ENCODE data around the gene SMC1B.
"Not testable (repeated sequence)": the region's sequence is repeated elsewhere in the genome, so short reads cannot be mapped to it uniquely, and the experiment has no call there.

The SMC1B gene

GRCh38 chr22:45344334-45344733 is 69.1 kb downstream of the SMC1B start:
- no peak for DNase-seq

DNA sequence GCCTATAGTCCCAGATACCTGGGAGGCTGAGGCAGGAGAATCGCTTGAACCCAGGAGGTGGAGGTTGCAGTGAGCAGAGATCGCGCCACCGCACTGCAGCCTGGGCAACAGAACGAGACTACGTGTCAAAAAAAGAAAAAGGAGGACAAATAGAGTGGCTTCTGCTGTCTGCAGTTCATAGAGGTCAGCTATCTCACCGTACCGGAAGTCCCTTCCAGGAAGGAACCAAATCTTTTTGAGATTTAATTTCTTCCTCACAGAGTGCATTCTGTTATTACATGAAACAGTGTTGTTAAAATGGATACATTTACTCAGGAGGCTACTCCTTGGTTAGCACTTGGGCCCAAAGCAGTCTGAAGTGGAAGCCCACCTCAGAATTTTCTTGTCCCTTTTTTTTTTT is 70.3 kb downstream of the SMC1B start:
- DNase-seq: no peak

- no peak for DNase-seq
Measured at GRCh38 chr22:45341498-45341897, 71.9 kb downstream of the SMC1B start.

DNA sequence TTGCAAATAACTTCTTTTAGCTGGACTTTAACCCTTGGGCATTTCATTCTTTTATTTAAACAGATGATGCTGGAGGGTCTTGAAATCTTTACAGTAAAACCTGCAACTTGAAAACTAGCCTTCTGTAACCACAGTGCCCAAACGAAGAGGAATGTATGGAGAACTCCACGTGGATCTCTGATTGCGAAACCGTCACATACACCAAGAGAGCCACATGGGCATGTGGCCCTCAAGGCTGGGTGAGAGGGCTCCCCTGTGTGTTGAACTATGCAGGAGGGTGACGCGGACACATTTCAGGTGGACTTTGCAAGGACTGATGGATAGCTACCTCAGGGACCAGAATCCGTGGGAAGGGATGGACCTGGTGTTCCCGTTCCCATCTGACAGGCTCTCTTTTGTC is 73.1 kb downstream of the SMC1B start:
- DNase-seq: no peak

GRCh38 chr22:45338795-45339194 is 74.6 kb downstream of the SMC1B start:
- DNase-seq: no peak

DNA sequence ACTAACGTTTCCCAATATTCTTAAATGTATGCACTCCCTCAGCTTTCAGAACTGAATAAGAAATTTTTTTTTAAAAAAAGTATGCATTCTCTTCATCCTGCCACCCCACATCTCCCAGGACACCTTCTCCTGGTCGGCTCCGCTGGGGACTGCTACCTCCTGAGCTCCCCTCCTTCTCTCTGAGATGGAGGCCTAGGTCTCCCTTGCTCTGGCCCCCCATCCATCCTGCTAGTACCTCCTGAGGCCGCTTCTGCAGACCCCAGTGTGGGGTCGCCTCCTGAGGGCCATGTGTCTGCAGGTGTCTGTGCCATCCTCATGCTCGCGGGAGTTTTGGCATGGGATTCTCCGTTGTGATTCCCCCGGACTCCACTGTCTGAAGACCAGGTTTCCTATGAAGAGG is 75.9 kb downstream of the SMC1B start:
- no peak for DNase-seq

- no peak for DNase-seq
Measured at GRCh38 chr22:45336971-45337431, 76.4 kb downstream of the SMC1B start.

- DNase-seq: no peak
Measured at GRCh38 chr22:45335854-45336522, 77.4 kb downstream of the SMC1B start.

DNA sequence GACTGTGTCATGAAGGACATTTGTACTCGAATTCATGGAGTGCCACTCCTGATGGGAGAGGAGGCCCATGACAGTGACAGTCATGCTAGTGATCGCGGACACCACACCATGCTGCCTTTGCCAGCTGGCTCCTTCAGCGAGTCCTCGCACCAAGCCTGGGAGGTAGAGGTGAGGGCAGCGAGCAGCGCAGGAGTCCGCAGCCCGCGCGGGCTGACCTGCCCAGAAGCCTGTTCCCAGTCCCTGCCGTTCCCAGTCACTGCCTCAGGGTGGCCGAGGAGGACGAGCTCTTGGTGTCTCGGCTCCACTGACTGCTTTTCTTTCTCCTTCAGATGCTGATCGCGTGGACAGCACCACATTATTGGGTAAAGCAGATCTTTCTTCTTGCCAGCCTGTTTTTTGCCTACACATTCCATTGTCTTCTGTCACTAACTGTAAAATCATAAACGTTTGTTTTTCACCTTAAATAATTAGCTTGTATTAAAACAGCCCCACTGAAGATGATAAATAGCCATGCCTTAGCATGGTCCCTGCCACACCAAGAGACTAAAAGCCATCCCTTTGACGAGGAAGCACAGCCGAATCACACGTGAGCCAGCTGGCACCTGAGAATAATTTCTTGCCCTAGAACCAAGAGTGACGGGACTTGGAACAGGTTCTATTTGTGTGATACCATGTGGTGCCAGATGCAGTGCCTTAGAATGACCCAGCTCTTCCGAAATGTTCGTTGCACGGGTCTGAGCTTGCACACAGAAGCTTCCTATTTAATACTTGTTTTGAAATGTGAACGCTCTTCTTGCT is 78.2 kb downstream of the SMC1B start:
- no peak for DNase-seq

GRCh38 chr22:45334528-45334927 is 78.9 kb downstream of the SMC1B start:
- no peak for DNase-seq

DNA sequence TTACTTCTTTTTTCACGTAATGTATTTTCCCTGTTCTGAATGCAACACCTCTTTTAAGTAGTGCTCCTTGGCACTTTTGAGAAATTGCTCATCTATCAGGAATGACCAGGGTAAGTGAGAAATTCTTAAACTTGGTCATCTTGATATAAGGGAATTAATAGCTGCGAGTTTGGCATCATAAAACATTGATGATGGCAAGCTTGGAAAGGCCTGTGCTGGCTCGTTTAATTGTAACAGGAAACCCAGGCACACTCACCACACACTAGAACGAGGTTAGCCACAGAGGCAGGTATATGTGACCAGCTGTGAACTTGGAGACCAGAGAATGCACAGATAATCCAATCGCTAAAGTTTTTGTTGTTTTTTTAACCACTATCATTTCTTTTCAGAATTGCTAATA is 79.3 kb downstream of the SMC1B start:
- DNase-seq: no peak

DNA sequence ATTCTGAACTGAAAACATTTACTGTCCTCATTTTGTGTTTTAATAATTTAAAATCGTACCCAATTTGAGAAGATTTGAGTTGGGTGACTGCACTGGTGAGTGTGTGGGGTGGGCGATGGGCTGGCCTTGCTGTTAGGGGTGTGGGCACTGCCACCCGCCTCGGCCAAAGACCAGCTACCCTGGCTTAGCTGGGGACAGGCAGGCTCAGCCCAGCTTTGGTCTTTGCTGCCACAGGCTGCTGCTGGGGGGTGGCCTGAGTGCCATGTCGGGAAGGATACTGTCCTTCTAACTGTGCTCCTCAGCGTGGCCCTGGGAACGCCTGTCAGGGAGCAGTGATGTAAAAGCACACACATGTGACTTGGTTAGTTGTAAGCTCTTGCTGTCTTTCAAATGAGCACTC is 81.4 kb downstream of the SMC1B start:
- DNase-seq: no peak

GRCh38 chr22:45331486-45331885 is 81.9 kb downstream of the SMC1B start:
- DNase-seq: no peak

- DNase-seq: no peak
Measured at GRCh38 chr22:45330548-45330947, 82.9 kb downstream of the SMC1B start.

DNA sequence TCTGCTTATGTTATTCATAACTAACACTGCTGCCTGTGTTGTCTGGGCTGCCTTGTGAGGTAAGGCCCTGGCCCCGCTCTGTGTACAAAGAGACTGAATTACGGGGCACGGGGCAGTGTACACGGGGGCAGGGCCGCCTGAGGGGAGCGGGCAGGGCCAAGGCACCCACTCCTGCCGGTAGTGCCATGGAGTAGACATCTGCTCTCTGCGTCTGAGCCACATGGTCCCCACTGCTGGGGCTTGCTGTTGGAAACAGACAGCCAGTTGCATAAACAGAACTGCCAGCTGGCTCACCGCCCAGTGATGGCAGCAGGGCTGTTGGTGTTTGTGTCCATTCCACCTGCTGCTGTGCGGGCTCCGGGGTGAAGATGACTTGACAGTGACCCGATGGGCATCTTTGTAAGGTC is 83.9 kb downstream of the SMC1B start:
- DNase-seq: no peak

DNA sequence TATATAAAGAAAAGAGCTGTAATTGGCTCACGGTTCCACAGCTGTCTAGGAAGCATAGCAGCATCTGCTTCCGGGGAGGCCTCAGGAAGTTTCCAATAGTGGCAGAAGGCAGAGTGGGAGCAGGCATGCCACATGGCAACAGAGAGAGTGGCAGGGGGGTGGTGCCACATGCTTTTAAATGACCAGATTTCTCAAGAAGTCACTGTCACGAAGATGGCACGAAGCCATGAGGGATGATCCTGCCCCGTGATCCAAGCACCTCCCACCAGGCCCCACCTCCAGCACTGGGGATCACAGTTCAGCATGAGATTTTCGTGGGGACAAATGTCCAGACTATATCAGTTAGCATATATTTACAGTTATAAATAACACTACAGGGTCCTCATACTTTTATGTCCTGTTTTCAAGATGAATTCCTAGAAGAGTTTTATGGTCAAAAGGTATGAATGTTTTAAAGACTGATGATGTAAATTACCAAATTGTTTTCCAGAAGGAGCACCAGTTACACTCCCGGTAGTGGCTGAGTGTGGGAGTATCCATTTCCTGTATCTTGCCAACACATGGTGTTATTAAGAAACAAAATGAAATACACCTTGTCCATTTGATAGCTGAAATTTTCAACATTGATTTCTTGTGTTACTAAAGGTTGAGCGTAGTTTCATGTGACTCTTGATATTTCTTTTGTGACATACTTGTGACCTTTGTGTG is 84.4 kb downstream of the SMC1B start:
- DNase-seq: no peak

GRCh38 chr22:45328261-45328660 is 85.1 kb downstream of the SMC1B start:
- DNase-seq: not testable (repeated sequence)

DNA sequence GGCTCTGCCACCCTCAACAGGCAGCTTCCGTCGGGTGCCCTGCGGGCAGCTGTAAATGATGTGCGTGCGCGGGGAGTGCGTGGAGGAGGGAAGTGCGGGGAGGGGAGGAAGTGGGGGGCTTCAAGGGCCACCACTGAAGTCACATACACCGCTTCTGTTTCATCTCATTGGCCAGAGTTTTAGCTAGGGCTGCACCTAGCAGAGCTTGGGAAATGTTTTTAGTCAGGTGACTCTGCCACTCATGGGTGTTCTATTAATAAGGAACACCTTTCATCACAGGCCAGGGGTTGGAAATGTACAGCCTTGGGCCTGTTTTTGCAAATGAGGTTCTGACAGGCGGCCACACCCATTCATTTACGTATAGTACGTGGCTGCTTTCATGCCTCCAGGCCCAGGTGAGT is 89.1 kb downstream of the SMC1B start:
- DNase-seq: no peak

- no peak for DNase-seq
Measured at GRCh38 chr22:45323695-45324094, 89.7 kb downstream of the SMC1B start.

DNA sequence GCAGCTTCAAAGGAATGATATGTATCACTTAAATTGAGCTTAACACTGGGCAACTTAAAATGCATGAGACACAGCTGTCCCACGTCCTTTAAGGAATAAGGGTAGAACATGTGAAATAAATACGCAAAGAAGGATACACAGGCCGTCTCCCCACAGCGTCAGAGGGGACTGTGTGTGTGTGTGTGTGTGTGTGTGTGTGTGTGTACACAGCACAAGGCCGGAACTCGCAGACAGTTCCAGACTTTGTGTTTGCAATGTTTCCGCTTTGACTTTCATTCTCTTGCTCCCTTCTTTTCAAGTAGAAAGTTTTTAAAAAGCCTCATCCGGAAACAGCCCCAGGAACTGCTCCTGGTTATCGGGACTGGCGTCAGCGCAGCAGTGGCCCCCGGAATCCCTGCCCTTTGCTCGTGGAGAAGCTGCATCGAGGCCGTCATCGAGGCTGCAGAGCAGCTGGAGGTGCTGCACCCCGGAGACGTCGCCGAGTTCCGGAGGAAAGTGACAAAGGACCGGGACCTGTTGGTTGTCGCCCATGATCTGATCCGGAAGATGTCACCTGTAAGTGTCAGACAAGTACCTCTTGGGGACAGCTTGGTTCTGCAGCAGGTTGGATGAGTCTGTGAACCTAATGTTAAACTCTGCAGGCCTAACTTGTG is 90.4 kb downstream of the SMC1B start:
- no peak for DNase-seq

DNA sequence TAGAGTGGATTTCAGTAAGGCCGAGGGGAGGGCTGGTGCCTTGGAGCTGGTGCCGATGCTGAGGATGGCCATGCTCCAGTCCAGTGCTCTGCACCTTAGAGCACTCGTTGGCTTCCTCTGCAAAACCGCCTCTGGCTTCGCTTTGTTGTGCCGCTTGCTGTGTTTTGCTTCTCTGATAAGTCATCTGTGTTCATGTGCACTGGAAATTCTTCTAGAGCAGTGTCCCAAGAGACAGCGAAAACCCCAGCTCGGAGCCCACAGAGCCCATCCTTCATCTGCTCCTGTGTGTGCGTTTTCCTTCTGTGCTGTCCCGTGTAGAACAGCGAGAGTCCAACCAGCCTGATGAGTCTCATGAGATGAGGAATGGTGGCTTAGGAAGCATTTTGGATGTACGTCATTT is 91.6 kb downstream of the SMC1B start:
- DNase-seq: no peak

DNA sequence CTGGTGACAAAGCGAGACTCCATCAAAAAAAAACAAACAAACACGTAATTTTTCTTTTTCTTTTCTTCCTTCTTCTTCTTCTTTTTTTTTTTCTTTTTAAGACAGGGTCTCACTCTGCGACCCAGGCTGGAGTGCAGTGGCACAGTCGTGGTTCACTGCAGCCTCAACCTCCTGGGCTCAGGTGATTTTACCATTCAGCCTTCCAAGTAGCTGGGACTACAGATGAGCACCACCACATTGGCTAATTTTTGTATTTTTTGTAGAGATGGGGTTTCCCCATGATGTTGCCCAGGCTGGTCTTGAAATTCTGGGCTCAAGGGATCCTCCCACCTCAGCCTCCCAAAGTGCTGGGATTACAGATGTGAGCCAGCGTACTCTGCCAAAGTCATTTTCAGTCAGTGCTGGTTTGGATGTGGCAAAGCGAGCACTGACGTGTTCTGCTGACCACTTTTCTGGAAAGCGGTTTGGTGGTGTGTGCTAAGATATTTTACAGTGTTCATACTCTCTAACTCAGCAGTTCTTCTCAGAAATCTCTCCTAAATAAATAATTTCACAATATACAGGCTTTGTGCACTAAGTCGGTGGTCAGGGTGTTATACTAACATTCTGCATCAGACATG is 92.9 kb downstream of the SMC1B start:
- DNase-seq: no peak

DNA sequence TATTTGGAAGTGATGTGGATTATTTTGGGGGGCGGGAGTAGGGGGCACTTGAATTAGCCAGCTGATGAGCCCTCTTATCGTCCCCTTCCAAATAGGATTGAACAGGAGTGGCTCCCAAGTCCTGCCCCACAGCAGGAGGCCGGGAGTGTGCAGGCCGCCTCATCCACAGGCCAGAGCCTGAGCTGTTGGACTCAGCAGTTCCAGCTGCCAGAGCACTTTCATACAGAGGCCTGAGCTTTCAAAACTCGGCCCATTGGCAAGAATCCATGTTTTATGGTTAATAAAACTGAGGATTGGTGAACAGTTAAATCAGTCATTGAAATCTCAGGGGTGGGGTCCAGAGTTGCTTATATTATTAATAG is 94.1 kb downstream of the SMC1B start:
- no peak for DNase-seq

Measured in cortex of kidney (tissue), 1 donor.